Activated gamma-delta T cell treated with anti-CD3 and anti-CD28 coated beads, Interleukin-2, amount 50 U/mL, for 16 hours (primary cell): ENCODE results near the gene CPA4.
"Not testable (repeated sequence)": the region's sequence is repeated elsewhere in the genome, so short reads cannot be mapped to it uniquely, and the experiment has no call there.

Source experiments
- DNase-seq: peaks from one replicate; pipeline ENCODE4 v3.0.0-alpha.2; 2020; ENCODE audit warnings: low read depth

The CPA4 gene, protein sequence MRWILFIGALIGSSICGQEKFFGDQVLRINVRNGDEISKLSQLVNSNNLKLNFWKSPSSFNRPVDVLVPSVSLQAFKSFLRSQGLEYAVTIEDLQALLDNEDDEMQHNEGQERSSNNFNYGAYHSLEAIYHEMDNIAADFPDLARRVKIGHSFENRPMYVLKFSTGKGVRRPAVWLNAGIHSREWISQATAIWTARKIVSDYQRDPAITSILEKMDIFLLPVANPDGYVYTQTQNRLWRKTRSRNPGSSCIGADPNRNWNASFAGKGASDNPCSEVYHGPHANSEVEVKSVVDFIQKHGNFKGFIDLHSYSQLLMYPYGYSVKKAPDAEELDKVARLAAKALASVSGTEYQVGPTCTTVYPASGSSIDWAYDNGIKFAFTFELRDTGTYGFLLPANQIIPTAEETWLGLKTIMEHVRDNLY

DNA sequence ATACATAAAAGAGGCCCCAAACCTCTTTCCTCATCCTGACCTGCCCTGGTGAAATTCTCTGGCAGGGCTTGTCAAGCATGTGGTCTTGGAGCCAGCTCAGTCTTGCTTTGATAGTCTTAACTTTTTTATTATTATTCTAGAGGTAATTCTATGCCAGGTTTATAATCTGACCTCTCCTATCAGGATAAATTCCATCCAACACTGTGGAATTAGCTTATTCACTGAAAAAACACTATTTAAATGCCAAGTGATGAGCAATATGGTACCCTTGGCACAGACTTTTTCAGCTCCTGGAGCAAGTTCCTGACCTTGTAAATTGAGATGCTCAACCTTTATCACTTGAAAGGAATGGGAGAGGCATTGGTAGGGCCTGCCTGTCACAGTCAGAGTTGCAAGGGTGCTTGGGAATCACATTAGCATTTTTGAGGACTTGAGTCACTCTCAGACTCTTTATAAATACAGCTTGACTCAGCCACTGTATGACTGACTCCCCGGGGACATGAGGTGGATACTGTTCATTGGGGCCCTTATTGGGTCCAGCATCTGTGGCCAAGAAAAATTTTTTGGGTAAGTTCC is at the start of gene CPA4:
Gene CPA4 (plus strand): TSS at position 480 of the 576 bp plus-strand sequence. CDS start 20 bp downstream, at position 500.
- DNase-seq = no peak

DNA sequence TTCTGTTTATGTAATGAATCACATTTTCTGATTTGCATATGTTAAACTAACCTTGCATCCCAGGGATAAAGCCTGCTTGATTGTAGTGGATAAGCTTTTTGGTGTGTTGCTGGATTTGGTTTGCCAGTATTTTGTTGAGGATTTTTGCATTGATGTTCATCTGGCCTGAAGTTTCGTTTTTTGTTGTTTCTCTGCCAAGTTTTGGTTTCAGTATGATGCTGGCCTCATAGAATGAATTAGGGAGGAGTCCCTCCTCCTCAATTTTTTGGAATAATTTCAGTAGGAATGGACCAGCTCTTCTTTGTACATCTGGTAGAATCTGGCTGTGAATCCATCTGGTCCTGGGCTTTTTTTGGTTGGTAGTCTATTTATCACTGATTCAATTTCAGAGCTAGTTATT is 49.5 kb upstream of the CPA4 start:
- not testable (repeated sequence) for DNase-seq

DNA sequence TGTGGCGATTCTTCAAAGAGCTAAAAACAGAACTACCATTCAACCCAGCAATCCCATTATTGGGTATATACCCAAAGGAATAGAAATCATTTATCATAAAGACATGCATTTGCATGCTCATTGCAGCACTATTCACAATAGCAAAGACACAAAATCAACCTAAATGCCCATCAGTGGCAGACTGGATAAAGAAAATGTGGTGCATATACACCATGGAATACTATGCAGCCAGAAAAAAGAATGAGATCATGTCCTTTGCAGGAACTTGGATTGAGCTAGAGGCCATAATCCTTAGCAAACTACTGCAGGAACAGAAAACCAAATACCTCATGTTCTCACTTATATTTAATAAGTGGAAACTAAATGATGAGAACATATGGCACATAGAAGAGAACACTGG is 46.5 kb upstream of the CPA4 start:
- DNase-seq = not testable (repeated sequence)

DNA sequence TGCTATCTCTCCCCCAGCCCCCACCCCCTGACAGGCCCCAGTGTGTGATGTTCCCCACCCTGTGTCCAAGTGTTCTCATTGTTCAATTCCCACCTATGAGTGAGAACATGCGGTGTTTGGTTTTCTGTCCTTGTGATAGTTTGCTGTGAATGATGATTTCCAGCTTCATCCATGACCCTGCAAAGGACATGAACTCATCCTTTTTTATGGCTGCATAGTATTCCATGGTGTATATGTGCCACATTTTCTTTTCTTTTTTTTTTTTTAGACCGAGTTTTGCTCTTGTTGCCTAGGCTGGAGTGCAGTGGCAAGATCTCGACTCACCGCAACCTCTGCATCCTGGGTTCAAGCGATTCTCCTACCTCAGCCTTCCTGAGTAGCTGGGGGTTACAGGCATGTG is 44.1 kb upstream of the CPA4 start:
- DNase-seq = not testable (repeated sequence)

DNA sequence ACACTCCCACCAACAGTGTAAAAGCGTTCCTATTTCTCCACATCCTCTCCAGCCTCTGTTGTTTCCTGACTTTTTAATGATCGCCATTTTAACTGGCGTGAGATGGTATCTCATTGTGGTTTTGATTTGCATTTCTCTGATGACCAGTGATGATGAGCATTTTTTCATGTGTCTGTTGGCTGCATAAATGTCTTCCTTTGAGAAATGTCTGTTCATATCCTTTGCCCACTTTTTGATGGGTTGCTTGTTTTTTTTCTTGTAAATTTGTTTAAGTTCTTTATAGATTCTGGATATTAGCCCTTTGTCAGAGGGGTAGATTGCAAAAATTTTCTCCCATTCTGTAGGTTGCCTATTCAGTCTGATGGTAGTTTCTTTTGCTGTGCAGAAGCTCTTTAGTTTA is 43.3 kb upstream of the CPA4 start:
- not testable (repeated sequence) for DNase-seq

DNA sequence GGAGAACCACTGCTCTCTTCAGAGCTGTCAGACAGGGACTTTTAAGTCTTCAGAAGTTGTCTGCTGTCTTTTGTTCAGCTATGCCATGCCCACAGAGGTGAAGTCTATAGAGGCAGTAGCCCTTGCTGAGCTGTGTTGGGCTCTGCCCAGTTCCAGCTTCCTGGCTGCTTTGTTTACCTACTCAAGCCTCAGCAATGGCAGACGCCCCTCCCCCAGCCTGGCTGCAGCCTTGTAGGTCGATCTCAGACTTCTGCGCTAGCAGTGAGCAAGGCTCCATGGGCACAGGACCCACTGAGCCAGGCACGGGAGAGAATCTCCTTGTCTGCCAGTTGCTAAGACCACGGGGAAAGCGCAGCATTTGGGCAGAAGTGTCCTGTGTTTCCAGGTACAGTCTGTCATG is 38.4 kb upstream of the CPA4 start:
- no peak for DNase-seq

DNA sequence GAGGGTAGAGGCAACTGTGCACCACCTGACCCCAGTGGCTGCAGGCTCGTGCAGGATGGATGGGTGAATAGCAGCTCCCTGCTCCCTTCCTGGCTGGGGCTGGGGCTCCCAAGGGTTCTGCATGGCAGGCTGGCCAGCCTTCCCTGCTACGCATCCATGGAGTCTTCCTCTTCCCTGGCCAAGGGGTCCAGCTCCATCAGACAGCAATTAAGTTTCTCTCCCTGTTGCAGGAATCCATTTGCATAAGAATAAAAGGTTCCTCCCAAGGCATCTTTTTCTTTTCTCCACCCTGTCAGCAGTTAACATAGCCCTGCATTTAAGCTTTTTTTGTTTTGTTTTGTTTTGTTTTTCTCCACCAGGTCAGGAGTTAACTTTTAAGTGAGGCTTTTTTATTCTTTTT is 36.3 kb upstream of the CPA4 start:
- DNase-seq = no peak

DNA sequence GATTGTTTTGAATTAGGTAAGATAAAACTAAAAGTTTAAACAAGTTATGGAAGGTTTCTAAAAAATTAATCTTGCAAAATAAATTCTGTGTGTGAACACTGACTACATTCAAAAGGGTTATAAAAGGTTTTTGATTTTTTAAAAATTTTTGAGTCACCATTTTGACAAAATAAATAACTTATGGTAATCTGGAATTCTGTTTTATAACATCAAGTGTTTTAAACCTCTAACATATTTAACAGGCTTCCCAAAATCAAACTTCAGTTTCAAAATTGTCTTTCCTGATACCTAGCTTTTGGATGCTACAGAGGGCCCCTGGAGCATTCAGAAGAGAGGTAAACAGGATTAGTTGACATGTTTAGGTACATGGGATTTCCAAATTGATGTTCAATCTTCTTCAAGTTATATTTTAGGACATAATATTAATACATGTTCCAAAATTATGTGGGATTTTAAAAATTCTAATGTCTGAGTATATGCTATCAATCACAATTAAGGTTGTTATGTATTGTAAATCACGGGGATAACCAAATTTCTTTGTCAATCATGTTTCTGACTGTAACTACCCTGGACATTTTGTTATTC is 34.4 kb upstream of the CPA4 start:
- DNase-seq = no peak

DNA sequence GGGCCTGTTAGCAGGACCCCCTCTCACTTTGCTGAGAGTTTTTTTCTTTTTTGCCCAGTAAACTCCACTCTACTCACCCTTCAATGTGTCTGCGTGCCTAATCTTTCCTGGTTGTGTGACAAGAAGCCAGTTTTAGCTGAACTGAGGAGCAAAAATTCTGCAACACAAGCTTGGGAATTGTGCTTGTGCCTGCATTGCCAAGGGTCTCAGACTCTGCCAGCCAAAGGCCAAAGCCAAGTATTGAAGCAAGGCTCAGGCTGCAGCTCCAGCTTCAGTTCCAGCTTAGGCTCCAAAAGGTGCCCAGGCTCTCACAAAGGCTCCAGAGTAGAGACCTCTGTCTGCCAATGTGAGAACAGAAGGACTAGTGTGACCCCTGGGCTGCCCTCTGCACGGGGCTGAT is 30.5 kb upstream of the CPA4 start:
- no peak for DNase-seq

DNA sequence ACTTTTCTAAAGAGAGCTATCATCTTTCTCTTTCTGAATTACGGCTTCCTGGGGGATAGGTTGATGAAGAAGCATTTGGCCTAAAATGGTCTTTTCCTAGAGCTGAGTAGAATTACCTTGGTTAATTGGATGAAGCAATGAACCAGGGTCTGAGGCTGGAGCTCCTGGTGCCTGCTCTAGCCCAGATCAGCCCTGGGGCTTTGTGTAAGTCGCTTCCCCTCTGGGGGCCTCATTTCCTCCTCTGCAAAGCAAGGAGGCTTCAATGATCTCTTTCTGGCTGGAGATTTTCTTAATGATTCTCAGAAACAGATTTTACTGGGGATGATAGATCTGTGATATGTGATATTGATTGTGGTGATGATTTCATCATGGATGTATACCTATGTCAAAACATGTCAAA is 29.8 kb upstream of the CPA4 start:
- DNase-seq = no peak

DNA sequence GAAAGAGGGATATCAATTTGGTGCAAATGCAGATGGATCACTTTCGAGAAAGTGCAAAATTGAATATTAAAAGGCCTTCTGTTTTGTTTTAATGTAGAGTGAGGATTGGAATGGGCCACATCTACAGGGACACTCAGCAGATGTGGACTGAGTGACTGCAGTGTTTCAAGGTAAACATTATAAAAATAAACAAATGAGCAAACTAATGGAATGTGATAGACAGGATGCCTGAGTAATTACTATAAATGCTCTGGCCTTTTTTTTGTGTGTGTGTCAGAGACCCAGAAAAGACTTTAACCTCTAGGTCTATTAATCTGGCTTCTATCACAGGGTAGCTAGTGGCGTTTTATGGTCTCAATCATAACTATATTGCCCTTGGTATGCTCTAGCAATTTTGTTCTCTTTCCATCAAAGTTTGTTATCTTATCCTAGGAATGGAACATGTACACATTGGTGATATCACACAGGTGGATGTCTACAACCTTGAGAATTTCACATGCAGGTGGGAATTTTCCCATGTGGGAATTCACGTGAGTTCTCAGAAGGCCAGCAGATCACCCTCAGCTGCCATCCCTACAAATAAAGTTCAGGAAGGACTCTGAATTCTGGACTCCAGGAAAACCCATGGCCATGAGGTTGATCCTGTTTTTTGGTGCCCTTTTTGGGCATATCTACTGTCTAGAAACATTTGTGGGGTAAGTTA is 26.6 kb upstream of the CPA4 start, which contains the start of gene CPA2:
Gene CPA2 (plus strand): TSS at position 606 of the 703 bp plus-strand sequence. CDS start 19 bp downstream, at position 625.
- no peak for DNase-seq

DNA sequence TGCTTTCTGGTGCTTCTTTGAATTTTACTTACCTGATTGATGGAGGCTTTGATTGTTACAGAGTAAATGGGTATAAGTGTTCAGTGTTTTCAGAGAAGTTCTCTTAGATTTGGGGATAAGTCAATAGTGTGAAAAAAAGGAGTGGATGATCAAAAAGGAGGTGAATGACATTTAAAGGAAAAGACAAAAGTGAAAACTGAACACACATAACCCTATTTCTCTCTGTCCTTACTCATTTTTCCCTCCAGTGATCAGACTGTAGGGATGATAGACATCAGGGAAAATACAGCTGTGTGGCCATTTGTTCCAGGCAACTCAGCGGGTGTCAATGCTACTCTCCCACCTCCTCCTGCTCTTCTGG is 26.0 kb upstream of the CPA4 start:
- DNase-seq = no peak

DNA sequence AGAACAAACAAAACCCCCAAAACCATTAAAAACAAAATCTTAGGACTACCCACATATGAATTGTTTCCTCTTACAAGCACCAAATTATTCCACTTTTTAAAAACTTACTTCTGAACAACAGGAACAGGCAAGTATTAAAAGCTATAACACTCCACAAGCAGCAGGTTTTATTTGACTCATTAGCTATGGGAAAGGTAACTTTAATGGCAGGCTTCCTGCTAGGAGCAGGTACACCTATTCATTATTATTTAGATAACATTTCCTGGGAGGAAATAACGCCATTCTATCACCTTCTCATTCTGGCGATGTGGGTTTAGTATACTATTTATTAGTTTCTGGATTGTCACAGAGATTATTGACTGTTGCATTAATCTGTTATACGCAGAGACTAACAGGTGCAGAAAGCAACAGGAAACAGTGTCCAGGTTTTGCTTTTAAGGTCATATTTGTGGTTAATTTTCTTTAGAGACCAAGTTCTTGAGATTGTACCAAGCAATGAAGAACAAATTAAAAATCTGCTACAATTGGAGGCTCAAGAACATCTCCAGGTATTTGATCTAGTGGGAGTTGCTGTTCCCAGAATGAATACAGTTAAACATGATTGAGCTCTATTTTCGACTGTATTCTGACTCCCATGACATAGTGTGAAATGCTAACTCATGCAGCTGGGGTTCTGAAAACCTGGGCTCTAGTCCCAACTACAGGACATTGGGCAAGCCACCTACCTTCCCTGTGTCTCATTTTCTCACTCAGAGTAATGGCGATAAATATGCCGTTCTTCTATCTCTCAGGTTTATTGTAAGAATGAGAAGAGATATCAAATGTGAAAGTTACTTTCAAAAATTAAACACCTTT is 24.3 kb upstream of the CPA4 start:
- no peak for DNase-seq

DNA sequence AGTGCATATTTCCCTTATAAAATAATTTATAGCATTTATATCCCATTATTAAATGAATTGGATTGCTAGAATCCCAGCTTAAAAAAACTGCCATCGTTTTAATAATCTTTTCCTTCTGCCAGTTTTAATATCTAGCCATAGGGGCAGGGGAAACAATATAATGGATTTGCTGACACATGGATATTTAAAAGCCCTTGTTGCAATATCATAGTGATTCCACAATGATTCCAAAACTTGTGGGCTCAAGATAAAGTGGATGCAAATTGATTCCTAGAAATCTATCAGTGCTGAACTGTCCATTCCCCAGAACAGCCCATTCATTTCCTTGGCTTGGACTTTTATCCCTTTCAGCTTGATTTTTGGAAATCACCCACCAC is 23.7 kb upstream of the CPA4 start:
- no peak for DNase-seq

DNA sequence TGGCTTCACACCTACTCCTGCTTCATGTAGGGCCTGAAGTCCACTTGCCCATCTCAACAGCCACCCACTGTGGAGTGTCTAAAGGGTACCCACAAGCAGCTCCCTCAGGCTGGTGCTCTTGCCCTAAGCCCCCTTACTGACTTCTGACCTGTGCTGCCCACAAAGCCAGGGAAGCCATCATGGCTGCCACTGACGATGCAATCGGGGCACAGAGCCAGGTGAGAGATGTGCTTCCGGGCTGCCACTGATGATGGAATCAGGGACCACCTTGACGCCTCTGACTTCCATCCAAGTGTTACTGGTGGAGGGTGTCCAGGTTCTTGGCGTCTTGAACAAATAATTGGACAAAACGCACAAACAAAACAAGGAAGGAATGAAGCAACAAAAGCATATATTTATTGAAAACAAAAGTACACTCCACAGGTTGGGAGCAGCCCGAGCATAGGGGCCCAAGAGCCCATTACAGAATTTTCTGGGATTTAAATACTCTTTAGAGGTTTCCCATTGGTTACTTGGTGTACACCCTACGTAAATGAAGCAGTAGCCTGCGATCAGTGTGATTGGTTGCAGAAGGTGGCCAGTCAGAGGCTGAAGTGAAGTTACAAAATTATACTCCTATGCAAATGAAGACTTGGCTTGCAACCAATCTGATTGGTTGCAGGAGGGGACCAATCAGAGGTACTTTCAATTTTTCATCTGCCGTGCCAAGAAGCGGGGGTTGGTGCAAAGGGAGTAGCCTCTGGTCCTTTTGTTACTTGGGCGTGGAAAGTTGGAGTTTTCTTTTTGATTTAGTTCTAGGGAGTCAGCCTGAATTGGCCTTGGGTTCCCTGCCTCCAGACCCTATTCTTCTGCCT is 21.8 kb upstream of the CPA4 start:
- no peak for DNase-seq

DNA sequence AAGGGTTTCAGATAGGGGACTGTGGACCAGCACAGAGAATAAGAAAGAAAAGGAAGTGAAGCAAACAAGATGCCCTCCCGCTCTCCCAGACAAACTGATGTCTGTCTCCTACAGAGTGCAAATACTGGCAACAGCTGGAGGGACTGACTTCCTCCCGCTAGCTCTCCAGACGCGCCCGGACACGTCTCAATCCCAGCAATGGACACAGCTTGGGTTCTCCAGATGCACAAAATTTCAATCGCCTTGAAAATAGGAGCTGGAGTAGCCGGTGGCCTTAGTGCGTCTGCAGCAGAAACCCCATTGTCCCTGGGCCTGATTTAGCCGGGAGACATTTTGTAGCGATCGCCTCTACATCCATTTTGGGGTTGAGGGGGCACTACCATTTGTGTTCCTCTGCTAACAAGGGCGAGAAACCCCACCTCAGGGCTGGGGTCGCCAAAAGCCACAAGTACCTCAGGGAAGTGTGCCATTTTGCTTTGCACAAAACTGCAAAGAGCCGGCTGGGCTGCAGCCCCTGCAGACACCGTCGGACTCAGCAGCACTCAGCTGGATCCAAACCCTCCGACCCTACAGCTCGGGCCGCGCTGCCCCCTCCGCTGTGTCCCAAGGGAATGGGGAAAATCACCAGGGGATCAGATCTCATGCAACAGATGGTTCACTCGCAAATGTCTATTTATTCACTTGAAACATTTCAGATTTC is 20.4 kb upstream of the CPA4 start:
- DNase-seq = no peak

DNA sequence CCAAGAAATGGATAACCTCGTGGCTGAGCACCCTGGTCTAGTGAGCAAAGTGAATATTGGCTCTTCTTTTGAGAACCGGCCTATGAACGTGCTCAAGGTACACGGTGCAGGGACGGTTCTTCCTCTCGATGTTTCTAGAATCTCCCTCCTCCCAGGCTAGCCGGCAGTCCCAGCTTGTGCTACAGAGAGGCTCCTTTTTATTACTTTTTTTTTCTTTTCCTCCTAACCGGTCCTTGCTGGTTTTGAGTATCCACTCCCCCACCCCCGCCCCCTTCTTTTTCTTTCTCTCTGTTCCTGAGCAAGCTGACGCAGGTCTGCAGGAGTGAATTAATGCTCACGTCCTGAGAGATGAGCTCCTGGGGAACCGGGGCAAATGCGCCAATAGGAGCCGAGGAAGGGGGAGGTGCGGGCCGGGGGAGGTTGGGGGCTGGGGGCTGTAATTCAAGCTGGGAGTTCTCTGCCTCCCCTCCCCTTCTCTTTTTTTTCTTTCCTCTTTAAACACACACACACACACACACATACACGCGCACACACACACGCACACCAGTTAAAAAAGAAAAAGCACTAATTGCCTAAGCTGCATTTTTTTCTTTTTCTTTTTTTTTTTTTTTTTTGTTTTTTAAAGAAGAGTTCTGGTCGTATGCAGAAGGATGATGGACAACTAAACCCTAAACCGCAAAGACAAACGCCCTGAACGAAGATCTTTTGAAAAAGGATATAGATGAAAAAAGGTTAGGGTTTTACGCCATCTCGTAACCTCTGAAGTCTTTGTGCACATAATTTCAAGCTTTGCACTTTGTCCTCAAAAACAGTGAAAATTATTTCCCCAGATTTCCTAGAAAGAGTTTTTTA is 19.7 kb upstream of the CPA4 start:
- DNase-seq = no peak

DNA sequence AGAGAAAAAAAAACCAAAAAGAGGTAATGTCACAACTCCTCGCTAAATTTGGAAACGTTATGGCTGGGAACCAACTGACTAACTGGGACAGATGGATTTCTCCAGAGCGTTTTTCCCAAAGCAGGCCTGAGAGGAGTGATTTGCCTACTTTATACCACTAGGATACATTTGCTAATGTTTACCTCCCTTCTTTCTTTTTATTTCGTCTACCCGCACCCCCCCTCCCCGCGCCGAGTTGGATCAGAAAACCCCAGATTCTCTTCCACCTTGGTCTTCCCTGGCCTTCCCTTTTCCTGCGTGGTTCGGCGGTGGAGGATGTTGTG is 19.1 kb upstream of the CPA4 start:
- no peak for DNase-seq

DNA sequence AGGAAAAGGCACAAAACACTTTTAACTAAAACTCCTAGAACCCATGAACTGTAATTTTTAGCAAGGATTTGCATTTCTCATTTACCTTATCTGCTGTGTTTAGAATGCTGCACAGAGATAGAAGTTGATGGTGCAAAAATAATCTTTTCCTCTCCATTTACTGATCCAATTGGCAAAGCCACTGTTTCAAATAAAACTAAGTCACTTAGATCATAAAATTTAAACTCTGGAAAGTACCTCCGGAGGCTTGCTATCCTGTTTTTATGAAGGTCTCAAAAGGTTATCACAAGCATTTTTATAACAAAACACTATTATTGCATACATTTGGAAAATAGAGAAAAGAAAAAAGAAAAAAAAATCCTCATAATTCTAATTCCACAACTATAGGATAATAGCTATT is 18.7 kb upstream of the CPA4 start:
- DNase-seq = no peak
